ENCODE data around the gene SYNDIG1. TPM values are rescaled to one million over a fixed set of nuclear protein-coding genes. Genes with fewer than 3 reads are reported as not detected.

The SYNDIG1 gene
- total and polyA plus RNA-seq, 9 of the 15 experiments (the other 6 are each of a cell fraction or from before 2014, with no cell fraction given), result not detected

DNA sequence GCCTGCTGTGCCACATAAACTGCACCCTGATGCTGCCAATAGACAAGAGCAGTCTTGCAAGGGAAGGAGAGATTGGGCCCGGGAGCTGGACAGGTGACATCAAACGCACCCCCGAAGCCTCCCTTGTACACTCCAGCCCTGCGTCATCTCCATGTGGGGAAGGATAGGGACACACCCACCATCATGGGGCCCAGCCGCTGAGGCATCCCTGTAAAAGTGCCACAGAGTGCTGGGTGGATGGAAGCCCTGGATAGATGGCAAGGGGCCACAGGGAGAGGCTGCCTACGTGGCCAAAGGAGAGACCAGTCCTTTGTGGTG, 117.1 kb downstream of the SYNDIG1 start (continued):
- TF ChIP-seq CC2D1A (IDR thresholded peaks at IDR 0.05) (no peak), CHCHD3 (CRISPR knock-in tag; IDR thresholded peaks at IDR 0.05) (no peak), KLF6 (CRISPR knock-in tag; IDR thresholded peaks at IDR 0.05; ENCODE audit: borderline replicate concordance) (no peak), KAT7 (CRISPR knock-in tag; IDR thresholded peaks at IDR 0.05; ENCODE audit: borderline replicate concordance) (no peak), ZNF263 (CRISPR knock-in tag; IDR thresholded peaks at IDR 0.05; ENCODE audit: borderline replicate concordance) (no peak), E2F3 (CRISPR knock-in tag; IDR thresholded peaks at IDR 0.05) (no peak)
- TF ChIP-seq, protein P1, sequence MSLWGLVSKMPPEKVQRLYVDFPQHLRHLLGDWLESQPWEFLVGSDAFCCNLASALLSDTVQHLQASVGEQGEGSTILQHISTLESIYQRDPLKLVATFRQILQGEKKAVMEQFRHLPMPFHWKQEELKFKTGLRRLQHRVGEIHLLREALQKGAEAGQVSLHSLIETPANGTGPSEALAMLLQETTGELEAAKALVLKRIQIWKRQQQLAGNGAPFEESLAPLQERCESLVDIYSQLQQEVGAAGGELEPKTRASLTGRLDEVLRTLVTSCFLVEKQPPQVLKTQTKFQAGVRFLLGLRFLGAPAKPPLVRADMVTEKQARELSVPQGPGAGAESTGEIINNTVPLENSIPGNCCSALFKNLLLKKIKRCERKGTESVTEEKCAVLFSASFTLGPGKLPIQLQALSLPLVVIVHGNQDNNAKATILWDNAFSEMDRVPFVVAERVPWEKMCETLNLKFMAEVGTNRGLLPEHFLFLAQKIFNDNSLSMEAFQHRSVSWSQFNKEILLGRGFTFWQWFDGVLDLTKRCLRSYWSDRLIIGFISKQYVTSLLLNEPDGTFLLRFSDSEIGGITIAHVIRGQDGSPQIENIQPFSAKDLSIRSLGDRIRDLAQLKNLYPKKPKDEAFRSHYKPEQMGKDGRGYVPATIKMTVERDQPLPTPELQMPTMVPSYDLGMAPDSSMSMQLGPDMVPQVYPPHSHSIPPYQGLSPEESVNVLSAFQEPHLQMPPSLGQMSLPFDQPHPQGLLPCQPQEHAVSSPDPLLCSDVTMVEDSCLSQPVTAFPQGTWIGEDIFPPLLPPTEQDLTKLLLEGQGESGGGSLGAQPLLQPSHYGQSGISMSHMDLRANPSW (CRISPR knock-in tag; IDR thresholded peaks at IDR 0.05), result no peak

GRCh38 chr20:24587384-24588046, 118.1 kb downstream of the SYNDIG1 start:
- Histone ChIP-seq H3K9me3 (replicated peaks; ENCODE audit: control insufficient read depth, insufficient read depth, low read depth, low read length) (no peaks in the 10 kb centered on the region), H3K27me3 (ENCODE audit: control insufficient read depth in 2 of 2, insufficient read depth in 2 of 2, low read length in 2 of 2) (peaks cover 0 to 7% of the 10 kb centered on the region in 2 experiments; a peak in 1 of 5 replicates), H3K9me1 (ENCODE audit: control insufficient read depth, insufficient read depth, low read length) (no peaks in the 10 kb centered on the region), H3K9ac (ENCODE audit: insufficient read depth in 1 of 2, low read depth in 2 of 2, low read length in 2 of 2) (no peak overlapping the region), H2AFZ (ENCODE audit: low read depth, low read length) (no peak overlapping the region), H3K4me1 (replicated peaks in 1 of 2; ENCODE audit: control insufficient read depth in 2 of 2, insufficient read depth in 2 of 2, low read length in 2 of 2) (no peaks in the 10 kb centered on the region; a peak in 1 of 5 replicates), H3K4me2 (ENCODE audit: insufficient read depth, low read length) (no peak overlapping the region), H3K27ac (ENCODE audit: extremely low read depth, low read depth, low read length) (no peak overlapping the region), H3K79me2 (ENCODE audit: control insufficient read depth, insufficient read depth, low read length) (no peaks in the 10 kb centered on the region), H3K36me3 (ENCODE audit: control insufficient read depth, insufficient read depth, low read length) (no peaks in the 10 kb centered on the region), H3K4me3 (no peak overlapping the region), H4K20me1 (replicated peaks; ENCODE audit: control insufficient read depth, insufficient read depth, low read length) (no peaks in the 10 kb centered on the region)
- FAIRE-seq (no peak), ATAC-seq (no peak), DNase-seq (ENCODE audit: extremely low read depth in 1 of 4, low spot score in 3 of 4) (no peak)
- intact Hi-C loops (cut with micrococcal nuclease), result no loop called here
- CTCF ChIA-PET (ENCODE audit: low intra/inter-chr PET ratio), result no interaction called here
- no TSS peak for BruUV-seq (replicated peaks)
- in situ Hi-C loops (cut with MboI), result no loop called here
- POLR2A ChIA-PET, result no interaction called here
- 2% methylated on average over 9 of the region's 12 CpGs for WGBS (ENCODE audit: insufficient coverage, low coverage, missing lambda C conversion rate)
- TF ChIP-seq HINFP (tag; conservative IDR thresholded peaks at IDR 0.05; ENCODE audit: low read depth) (no peak), ETV6 (IDR thresholded peaks at IDR 0.05; ENCODE audit: borderline replicate concordance in 1 of 2, low read depth in 2 of 2, low read length in 1 of 2) (no peak), ETV6 (CRISPR knock-in tag; IDR thresholded peaks at IDR 0.05; ENCODE audit: borderline replicate concordance) (no peak), TCF3 (CRISPR knock-in tag; IDR thresholded peaks at IDR 0.05) (no peak), CREB3 (tag; conservative IDR thresholded peaks at IDR 0.05; ENCODE audit: low read depth) (no peak), KLF13 (tag; IDR thresholded peaks at IDR 0.05; ENCODE audit: borderline replicate concordance, low read depth) (no peak), MXI1 (IDR thresholded peaks at IDR 0.05; ENCODE audit: low read depth, low read length) (no peak), DDX20 (tag; IDR thresholded peaks at IDR 0.05; ENCODE audit: low read depth) (no peak), NR2F6 (CRISPR knock-in tag; IDR thresholded peaks at IDR 0.05) (no peak)
